HCT116 (cell line): Measurements from ENCODE around the gene ABLIM1. TPM values are rescaled to one million over a fixed set of nuclear protein-coding genes. Genes with fewer than 3 reads are reported as not detected.

Experiments
- ATAC-seq: fragments of 200-7000 bp; cut with Tn5 transposase; 2 replicates; pipeline ENCODE4 v1.9.1; 2020; ENCODE audit warnings: mild to moderate bottlenecking, moderate library complexity
- BruUV-seq: library from RNA; stranded (reverse); fragments of 400-500 nt; replicated peaks from 2 replicates; lab custom pipeline; 2021; lab: Mats Ljungman, UMichigan
- CTCF ChIA-PET: fragments of 300-600 bp; sonication (Branson Sonifier 250); formaldehyde crosslinking; loops from one replicate; lab custom pipeline; 2021; ENCODE audit warnings: antibody characterized with exemption; lab: Charles Lee
- POLR2A ChIA-PET: fragments of 300-600, 350-600 bp; sonication (Branson Sonifier 250); formaldehyde crosslinking; loops from one replicate; lab custom pipeline; 2021; ENCODE audit warnings: antibody characterized with exemption; lab: Charles Lee
- RAD21 ChIA-PET, 2 experiments: fragments of 300-600 bp; sonication (Branson Sonifier 250); formaldehyde crosslinking; loops; one replicate each; lab custom pipeline; 2023; ENCODE audit warnings: low total read pairs in 2 of 2; ENCODE audit not compliant: uncharacterized antibody in 2 of 2, unreplicated experiment in 2 of 2, low non-redundant PET in 1 of 2; lab: Charles Lee
- DNase-seq: peaks from one replicate; pipeline ENCODE4 v3.0.0-alpha.2; 2010; ENCODE audit warnings: low read depth, low spot score
- H2AFZ ChIP-seq: fragments of 200-600 bp; shearing (Covaris generic), sonication (generic); 2 replicates; pipeline ENCODE4 v1.6.1; 2017; ENCODE audit warnings: low read depth, mixed run types, mixed read lengths, antibody characterized with exemption, low read length; ENCODE audit not compliant: poor library complexity, severe bottlenecking
- H3K27ac ChIP-seq: 2 replicates; pipeline ENCODE4 v1.5.1; 2012; ENCODE audit warnings: low read depth, low read length
- H3K27me3 ChIP-seq: fragments of 200-600 bp; sonication (generic); 2 replicates; pipeline ENCODE4 v1.6.1; 2016; ENCODE audit warnings: mixed run types, low read length, mixed read lengths; ENCODE audit not compliant: insufficient read depth
- H3K36me3 ChIP-seq, 2 experiments: fragments of 200-500 bp in 1 of 2; fragments of 200-600 bp in 1 of 2; sonication (Bioruptor generic) in 1 of 2; sonication (generic) in 1 of 2; 2 replicates each; pipeline versions ENCODE4 v1.5.1 to v1.6.1; 2014 to 2016; ENCODE audit warnings: low read length in 2 of 2, inconsistent platforms in 1 of 2, mixed read lengths in 1 of 2, mixed run types in 1 of 2; ENCODE audit not compliant: insufficient read depth in 2 of 2, control insufficient read depth in 1 of 2
- H3K4me1 ChIP-seq, 2 experiments: fragments of 200-600 bp in 1 of 2; sonication (generic) in 1 of 2; 2 replicates each; pipeline versions ENCODE4 v1.5.1 to v1.6.1; 2012 to 2017; ENCODE audit warnings: low read length in 2 of 2, inconsistent platforms in 1 of 2, mild to moderate bottlenecking in 1 of 2, mixed read lengths in 1 of 2, mixed run types in 1 of 2, moderate library complexity in 1 of 2; ENCODE audit not compliant: insufficient read depth in 2 of 2, control insufficient read depth in 1 of 2
- H3K4me2 ChIP-seq: fragments of 200-600 bp; sonication (generic); 2 replicates; pipeline ENCODE4 v1.6.1; 2017; ENCODE audit warnings: mixed run types, low read length, mixed read lengths
- H3K4me3 ChIP-seq, 2 experiments: fragments of 200-600 bp in 1 of 2; sonication (generic) in 1 of 2; replicated peaks in 1 of 2; 2 replicates each; pipeline ENCODE4 v1.5.1; 2011 to 2016; ENCODE audit warnings: low read length in 2 of 2, control low read depth in 1 of 2, low read depth in 1 of 2, mild to moderate bottlenecking in 1 of 2, mixed read lengths in 1 of 2, mixed run types in 1 of 2
- H3K79me2 ChIP-seq: fragments of 200-600 bp; sonication (generic); 2 replicates; pipeline ENCODE4 v1.6.1; 2017; ENCODE audit warnings: mild to moderate bottlenecking, mixed run types, low read length, moderate library complexity, mixed read lengths; ENCODE audit not compliant: insufficient read depth
- H3K9ac ChIP-seq: fragments of 200-600 bp; sonication (generic); 2 replicates; pipeline ENCODE4 v1.6.1; 2016; ENCODE audit warnings: low read length, mixed read lengths
- H3K9me2 ChIP-seq: fragments of 200-600 bp; sonication (generic), shearing (Covaris generic); 2 replicates; pipeline ENCODE4 v1.6.1; 2017; ENCODE audit warnings: mixed run types, mild to moderate bottlenecking, moderate library complexity; ENCODE audit not compliant: insufficient read depth
- H3K9me3 ChIP-seq, 2 experiments: fragments of 200-500 bp in 1 of 2; fragments of 200-600 bp in 1 of 2; sonication (Bioruptor generic) in 1 of 2; sonication (generic) in 1 of 2; 2 replicates each; pipeline ENCODE4 v1.6.1; 2014 to 2017; ENCODE audit warnings: low read length in 2 of 2, mixed read lengths in 2 of 2, inconsistent platforms in 1 of 2, low read depth in 1 of 2, mild to moderate bottlenecking in 1 of 2, mixed run types in 1 of 2, moderate library complexity in 1 of 2; ENCODE audit not compliant: control insufficient read depth in 1 of 2, insufficient read depth in 1 of 2
- H4K20me1 ChIP-seq: fragments of 200-600 bp; sonication (generic), shearing (Covaris generic); 2 replicates; pipeline ENCODE4 v1.6.1; 2017; ENCODE audit warnings: mixed run types, mild to moderate bottlenecking, moderate library complexity; ENCODE audit not compliant: insufficient read depth
- CBX3 ChIP-seq: IDR thresholded peaks from 2 replicates; pipeline ENCODE4 v1.6.1; 2012; ENCODE audit warnings: low read depth
- CEBPB ChIP-seq: IDR thresholded peaks from 2 replicates; pipeline ENCODE4 v1.6.1; 2012; ENCODE audit warnings: low read depth
- EGR1 ChIP-seq: IDR thresholded peaks from 2 replicates; pipeline ENCODE4 v1.6.1; 2012; ENCODE audit warnings: low read depth
- ELF1 ChIP-seq: IDR thresholded peaks from 2 replicates; pipeline ENCODE4 v1.6.1; 2012; ENCODE audit warnings: low read depth, borderline replicate concordance
- JUND ChIP-seq: IDR thresholded peaks from 2 replicates; pipeline ENCODE4 v1.6.1; 2012
- POLR2A ChIP-seq: IDR thresholded peaks from 2 replicates; pipeline ENCODE4 v1.7.0; 2011; ENCODE audit warnings: borderline replicate concordance; ENCODE audit not compliant: insufficient read depth, insufficient read length; ENCODE audit errors: extremely low read depth
- RAD21 ChIP-seq: IDR thresholded peaks from 2 replicates; pipeline ENCODE4 v1.6.1; 2012; ENCODE audit warnings: low read depth, mild to moderate bottlenecking
- SIN3A ChIP-seq: IDR thresholded peaks from 2 replicates; pipeline ENCODE4 v1.6.1; 2012; ENCODE audit warnings: low read depth
- SP1 ChIP-seq: IDR thresholded peaks from 2 replicates; pipeline ENCODE4 v1.6.1; 2012; ENCODE audit warnings: low read depth
- intact Hi-C: fragments of 100-400 bp; cut with micrococcal nuclease; formaldehyde crosslinking; loops from 2 replicates; pipeline ENCODE4 v1.10.0; 2022
- total RNA-seq: library from RNA; stranded (reverse); gene quantifications from one replicate; pipeline ENCODE4 v1.2.1, GENCODE V29; 2021; ENCODE audit not compliant: unreplicated experiment
- TF ChIP-seq, protein P1 (sequence below), 3 experiments: fragments of 200-600 bp in 1 of 3; sonication (generic) in 1 of 3; IDR thresholded peaks in 2 of 3; conservative IDR thresholded peaks in 1 of 3; 2 replicates each; pipeline ENCODE4 v1.5.1; 2012 to 2017; ENCODE audit warnings: low read depth in 2 of 3, low read length in 2 of 3, antibody characterized with exemption in 1 of 3, borderline replicate concordance in 1 of 3, control low read depth in 1 of 3, mild to moderate bottlenecking in 1 of 3, mixed read lengths in 1 of 3, mixed run types in 1 of 3, moderate library complexity in 1 of 3; ENCODE audit not compliant: insufficient read depth in 1 of 3
- TF ChIP-seq, protein P2 (sequence below): IDR thresholded peaks from 2 replicates; pipeline ENCODE4 v1.6.1; 2012; ENCODE audit warnings: low read depth
- TF ChIP-seq, protein P3 (sequence below): IDR thresholded peaks from 2 replicates; pipeline ENCODE4 v1.6.1; 2011; ENCODE audit warnings: mild to moderate bottlenecking, low read length, moderate library complexity; ENCODE audit not compliant: insufficient replicate concordance; ENCODE audit errors: extremely low read depth
- TF ChIP-seq, protein P4 (sequence below): IDR thresholded peaks from 2 replicates; pipeline ENCODE4 v1.6.1; 2012

ABLIM1 gene
- total RNA-seq, 1 experiment from 2014 or later = 96.2 TPM

DNA sequence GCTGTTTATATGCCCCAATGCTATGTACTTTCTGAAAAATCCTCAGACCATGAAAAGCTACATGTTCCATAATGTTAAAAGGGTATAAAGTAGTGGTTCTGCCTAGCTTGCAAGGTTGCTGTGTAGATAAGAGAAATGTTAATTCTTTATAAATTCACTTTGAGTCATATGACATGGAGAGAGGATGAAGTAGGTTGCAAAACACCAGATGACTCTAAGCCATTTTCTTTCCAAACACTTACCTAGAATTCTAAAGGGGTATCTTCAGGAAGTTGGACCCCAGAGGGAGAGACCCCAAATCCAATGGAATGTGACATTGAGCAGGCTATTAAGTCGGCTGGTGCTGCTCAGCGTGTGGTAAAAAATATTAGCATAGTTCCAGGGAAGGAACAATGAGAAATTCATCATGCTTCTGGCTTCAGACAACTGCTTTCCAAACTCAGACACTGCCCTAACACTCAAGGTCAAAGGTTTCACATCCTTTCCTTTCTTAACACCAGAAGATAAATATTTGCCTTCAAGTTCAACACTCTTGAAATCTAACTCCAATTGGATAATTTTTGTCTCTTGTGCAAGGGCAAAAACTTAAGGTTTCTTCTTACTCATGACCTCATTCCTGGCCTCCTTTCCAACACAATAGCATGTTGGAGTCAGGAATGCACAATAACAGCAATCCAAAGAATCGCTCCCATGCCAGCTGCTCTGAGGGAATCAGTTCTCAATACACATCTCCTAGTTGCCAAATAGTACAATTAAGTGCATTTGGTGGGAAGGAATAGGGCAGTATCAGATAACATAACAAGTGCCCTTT lies 153.1 kb downstream of the ABLIM1 start:
- Histone ChIP-seq H3K4me1 (peaks cover 13 to 20% of the 10 kb centered on the region in 2 experiments), H3K4me3 (no peak overlapping the region), H3K27ac (no peak overlapping the region), H3K9ac (no peak overlapping the region), H3K9me3 (no peaks in the 10 kb centered on the region), H2AFZ (no peak overlapping the region), H3K36me3 (no peaks in the 10 kb centered on the region), H3K27me3 (no peaks in the 10 kb centered on the region), H3K79me2 (peaks cover 46% of the 10 kb centered on the region), H3K4me2 (no peak overlapping the region), H3K9me2 (no peaks in the 10 kb centered on the region), H4K20me1 (no peaks in the 10 kb centered on the region)
- intact Hi-C loops = no loop called here
- ChIA-PET RAD21 (no interaction called here), POLR2A (no interaction called here), CTCF (interaction anchor here (0.9 to 1.3 kb wide), 2 partner anchors 8 to 17 kb away, joined by 3 to 6 read pairs; no protein-coding TSS in a partner anchor)
- TF ChIP-seq SP1 (no peak), EGR1 (no peak), RAD21 (no peak), SIN3A (no peak), POLR2A (no peak), CEBPB (no peak), CBX3 (no peak), ELF1 (no peak), JUND (no peak)
- TF ChIP-seq, protein P1, sequence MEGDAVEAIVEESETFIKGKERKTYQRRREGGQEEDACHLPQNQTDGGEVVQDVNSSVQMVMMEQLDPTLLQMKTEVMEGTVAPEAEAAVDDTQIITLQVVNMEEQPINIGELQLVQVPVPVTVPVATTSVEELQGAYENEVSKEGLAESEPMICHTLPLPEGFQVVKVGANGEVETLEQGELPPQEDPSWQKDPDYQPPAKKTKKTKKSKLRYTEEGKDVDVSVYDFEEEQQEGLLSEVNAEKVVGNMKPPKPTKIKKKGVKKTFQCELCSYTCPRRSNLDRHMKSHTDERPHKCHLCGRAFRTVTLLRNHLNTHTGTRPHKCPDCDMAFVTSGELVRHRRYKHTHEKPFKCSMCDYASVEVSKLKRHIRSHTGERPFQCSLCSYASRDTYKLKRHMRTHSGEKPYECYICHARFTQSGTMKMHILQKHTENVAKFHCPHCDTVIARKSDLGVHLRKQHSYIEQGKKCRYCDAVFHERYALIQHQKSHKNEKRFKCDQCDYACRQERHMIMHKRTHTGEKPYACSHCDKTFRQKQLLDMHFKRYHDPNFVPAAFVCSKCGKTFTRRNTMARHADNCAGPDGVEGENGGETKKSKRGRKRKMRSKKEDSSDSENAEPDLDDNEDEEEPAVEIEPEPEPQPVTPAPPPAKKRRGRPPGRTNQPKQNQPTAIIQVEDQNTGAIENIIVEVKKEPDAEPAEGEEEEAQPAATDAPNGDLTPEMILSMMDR (IDR thresholded peaks at IDR 0.05 in 2 of 3, conservative IDR thresholded peaks at IDR 0.05 in 1 of 3; ENCODE audit: borderline replicate concordance in 1 of 3, insufficient read depth in 1 of 3, low read depth in 2 of 3, low read length in 2 of 3) = no peak
- TF ChIP-seq, protein P2, sequence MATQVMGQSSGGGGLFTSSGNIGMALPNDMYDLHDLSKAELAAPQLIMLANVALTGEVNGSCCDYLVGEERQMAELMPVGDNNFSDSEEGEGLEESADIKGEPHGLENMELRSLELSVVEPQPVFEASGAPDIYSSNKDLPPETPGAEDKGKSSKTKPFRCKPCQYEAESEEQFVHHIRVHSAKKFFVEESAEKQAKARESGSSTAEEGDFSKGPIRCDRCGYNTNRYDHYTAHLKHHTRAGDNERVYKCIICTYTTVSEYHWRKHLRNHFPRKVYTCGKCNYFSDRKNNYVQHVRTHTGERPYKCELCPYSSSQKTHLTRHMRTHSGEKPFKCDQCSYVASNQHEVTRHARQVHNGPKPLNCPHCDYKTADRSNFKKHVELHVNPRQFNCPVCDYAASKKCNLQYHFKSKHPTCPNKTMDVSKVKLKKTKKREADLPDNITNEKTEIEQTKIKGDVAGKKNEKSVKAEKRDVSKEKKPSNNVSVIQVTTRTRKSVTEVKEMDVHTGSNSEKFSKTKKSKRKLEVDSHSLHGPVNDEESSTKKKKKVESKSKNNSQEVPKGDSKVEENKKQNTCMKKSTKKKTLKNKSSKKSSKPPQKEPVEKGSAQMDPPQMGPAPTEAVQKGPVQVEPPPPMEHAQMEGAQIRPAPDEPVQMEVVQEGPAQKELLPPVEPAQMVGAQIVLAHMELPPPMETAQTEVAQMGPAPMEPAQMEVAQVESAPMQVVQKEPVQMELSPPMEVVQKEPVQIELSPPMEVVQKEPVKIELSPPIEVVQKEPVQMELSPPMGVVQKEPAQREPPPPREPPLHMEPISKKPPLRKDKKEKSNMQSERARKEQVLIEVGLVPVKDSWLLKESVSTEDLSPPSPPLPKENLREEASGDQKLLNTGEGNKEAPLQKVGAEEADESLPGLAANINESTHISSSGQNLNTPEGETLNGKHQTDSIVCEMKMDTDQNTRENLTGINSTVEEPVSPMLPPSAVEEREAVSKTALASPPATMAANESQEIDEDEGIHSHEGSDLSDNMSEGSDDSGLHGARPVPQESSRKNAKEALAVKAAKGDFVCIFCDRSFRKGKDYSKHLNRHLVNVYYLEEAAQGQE = no peak
- TF ChIP-seq, protein P3, sequence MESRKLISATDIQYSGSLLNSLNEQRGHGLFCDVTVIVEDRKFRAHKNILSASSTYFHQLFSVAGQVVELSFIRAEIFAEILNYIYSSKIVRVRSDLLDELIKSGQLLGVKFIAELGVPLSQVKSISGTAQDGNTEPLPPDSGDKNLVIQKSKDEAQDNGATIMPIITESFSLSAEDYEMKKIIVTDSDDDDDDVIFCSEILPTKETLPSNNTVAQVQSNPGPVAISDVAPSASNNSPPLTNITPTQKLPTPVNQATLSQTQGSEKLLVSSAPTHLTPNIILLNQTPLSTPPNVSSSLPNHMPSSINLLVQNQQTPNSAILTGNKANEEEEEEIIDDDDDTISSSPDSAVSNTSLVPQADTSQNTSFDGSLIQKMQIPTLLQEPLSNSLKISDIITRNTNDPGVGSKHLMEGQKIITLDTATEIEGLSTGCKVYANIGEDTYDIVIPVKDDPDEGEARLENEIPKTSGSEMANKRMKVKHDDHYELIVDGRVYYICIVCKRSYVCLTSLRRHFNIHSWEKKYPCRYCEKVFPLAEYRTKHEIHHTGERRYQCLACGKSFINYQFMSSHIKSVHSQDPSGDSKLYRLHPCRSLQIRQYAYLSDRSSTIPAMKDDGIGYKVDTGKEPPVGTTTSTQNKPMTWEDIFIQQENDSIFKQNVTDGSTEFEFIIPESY = no peak
- TF ChIP-seq, protein P4, sequence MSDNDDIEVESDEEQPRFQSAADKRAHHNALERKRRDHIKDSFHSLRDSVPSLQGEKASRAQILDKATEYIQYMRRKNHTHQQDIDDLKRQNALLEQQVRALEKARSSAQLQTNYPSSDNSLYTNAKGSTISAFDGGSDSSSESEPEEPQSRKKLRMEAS = no peak
- no peak for ATAC-seq
- BruUV-seq = no TSS peak
- no peak for DNase-seq
